Activated naive CD4-positive, alpha-beta T cell treated with Interleukin-2 at 50 U/mL for 16 hours (primary cell): ENCODE data around the gene PTRH2.

ENCODE experiments used
- DNase-seq: peaks from one replicate; pipeline ENCODE4 v3.0.0-alpha.2; 2020

Gene PTRH2

DNA sequence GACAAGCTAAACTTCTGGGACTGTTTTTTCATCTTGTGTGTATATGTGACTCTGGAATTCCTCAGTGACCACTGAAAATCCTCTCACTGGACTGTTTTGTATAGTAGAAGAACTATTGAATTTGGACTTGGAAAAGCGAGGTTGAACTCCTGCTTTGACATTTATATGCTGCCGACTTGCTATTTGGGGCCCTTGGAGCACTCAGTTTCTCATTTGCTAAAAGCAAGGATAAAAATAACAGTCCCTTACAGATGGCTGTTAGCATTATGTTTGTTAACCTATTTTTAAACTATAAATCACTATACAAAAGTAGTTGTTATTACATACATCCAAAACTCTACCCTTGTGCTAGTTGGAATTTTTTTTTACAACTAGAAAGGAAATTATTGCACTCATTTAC is 9.2 kb upstream of the PTRH2 start:
- DNase-seq, result no peak

DNA sequence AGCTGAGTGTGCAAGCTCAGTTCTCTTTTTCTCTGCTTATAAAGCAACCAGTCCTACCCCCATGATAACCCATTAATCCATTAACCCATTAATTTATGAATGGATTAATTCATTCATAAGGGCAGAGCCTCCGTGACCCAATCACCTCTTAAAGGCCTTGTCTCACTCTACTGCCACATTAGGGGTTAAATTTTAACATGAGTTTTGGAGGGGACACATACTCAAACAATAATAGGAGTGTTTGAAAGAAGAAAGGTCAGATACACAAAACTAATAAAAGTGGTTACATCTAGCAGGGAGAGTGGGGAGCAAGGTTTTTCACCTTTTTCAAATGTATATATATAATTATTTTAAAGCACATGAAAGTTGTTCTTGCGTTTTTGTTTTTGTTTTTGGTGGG is 7.0 kb upstream of the PTRH2 start:
- no peak for DNase-seq

GRCh38 chr17:59712862-59713261 is 5.6 kb upstream of the PTRH2 start:
- no peak for DNase-seq

DNA sequence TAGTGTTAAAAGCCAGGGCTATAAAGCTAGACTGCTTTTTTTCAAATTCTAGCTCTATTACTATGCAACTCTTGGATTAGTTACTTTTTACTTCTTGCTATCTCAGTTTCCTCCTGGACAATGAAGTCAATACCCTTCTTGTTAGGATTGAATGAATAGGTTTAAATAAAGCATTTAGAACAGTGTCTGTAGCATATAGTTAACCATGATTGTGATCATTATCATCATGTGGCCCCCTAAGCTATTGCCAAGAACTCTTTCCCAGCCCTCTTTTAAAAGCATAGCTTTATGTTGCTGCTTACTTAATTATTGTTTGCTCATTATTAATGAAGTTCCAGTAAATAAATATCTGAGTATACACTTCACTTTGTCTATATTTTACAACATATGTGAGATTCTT is 4.7 kb upstream of the PTRH2 start:
- no peak for DNase-seq

DNA sequence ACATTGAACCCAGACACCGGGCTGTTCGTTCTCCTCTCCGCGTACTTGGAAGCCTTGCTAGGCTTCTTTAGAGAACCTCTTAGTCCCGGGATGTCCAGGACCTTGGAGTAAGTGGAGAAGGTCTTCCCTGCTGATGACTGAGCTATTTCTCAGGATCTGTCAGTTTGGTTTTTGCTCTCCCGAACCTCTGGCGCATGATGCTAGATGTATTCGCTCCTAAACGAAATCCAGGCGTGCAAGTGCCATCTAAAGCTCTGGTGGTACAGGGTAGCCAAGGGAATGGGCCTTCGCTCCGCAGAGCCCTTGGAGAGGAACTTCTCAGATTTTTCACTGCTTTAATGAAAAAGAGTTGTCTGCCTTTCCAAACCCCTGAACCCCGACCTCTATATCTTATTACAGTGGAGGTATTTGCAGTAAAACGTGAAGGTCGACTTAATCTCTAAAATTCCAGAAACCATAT is 771 bp upstream of the PTRH2 start:
- DNase-seq, result no peak

- no peak for DNase-seq
Observed at GRCh38 chr17:59702304-59702703, 4.9 kb downstream of the PTRH2 start.

- DNase-seq, result no peak
Observed at GRCh38 chr17:59699786-59700185, 7.4 kb downstream of the PTRH2 start.

DNA sequence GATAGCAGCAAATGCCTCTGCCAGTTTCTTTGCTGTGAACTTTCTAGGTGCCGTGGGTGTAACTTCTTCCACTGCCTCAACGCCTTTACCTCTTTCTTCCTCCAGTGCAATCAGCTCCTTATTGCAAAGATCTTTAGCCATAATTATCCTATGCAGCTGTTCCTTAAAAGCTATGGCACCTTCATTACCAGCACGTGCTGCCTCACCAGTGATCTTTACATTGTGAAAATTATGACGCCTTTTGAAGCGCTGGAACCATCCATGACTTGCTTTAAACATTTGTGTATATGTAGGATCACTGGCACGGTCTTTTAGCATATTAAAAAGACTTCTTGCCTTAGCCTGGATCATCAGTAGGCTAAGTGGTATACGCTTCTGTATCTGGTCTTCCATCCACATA is 8.0 kb downstream of the PTRH2 start:
- no peak for DNase-seq

GRCh38 chr17:59698143-59698542 is 9.1 kb downstream of the PTRH2 start:
- no peak for DNase-seq

DNA sequence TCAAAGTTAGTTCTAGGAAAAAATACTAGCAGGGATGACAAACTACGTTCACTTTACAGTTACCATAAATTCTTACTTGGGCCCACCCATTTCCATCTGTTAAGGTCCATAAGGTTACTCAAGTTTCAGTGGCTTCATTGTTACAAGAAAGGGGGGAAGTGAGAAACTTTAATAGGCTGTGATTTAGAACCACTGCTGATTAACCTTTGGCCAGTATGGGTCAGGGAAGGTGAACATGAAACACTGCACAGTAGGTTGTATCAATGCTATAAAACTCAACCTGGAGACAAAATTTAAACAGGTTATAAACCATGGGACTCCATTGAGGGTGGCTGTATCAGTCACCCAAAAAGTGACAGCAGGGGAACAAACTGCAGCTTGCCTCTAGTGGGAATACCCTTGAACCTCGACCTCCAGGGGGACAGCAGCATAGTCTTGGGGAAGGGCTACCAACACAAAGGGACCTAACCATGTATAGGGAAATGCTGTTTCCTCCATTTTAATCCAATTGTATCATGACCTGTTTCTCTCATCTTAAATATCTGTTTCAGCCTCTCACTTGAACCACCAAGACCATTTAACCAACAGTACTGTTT is 10.4 kb downstream of the PTRH2 start:
- DNase-seq, result no peak

DNA sequence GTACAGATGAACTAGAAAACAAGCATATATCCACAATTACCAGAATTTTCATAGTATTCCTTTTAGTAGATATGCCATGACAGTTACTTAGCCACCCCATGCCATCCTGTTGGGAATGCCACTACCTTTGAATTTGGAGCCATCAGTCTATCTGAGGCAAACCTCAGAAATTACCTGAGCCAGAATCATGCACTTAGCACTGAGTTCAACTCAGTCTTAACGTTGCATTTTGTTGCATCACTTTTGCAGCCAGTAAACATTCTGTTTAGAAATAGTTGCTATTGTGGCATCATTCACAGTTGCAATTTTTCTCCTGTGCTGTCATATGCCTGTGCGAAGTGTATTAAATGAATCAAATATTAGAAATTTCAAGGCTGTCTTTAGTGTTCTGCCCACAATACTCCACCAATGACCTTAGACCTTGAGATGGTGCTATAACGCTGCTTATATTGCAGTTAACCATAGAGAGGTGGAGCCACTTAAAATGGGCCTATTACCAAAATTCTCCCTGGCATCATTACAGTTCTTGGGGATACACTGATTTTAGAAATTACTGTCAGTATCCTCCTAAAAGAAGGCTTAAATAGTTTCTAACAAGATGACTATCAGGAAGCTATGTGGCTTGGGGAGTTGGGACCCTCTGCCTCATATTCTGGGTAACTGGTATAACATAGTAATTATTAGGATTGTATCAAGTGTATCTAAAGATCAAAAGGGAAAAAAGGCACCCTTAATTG is 11.1 kb downstream of the PTRH2 start:
- DNase-seq, result no peak

DNA sequence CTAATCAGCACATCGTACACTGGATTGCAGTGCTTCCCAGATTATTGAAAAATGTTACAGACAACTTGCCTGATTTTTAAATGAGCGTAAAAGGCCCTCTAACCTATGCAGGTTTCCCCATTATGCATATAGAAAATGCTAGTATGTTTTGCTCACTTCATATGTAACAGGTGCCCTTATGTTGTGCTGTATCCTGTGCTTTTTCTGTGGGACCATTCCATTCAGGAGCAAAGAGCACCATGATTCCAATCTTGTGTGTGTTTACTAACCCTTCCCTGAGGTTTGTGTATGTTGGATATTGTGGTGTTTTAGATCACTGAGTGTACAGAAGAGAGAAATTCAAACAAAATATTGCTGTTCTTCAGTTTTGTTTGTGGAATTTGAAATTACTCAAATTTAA is 12.9 kb downstream of the PTRH2 start:
- DNase-seq, result no peak

DNA sequence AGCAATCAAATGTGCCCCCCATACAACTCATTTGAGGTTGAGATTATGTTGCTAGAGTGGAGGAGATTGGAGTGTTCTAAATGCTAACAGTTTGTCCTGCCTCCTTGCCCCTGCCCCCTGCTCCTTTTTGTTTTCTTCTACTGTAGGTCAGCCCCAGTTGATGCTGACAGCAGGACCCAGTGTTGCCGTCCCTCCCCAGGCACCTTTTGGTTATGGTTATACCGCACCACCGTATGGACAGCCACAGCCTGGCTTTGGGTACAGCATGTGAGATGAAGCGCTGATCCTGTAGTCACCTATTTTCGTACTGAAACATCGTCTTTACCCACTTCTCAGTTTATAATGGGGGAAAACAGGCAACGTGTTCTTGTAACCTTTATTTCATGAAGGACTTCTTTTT is 13.6 kb downstream of the PTRH2 start:
- no peak for DNase-seq

- no peak for DNase-seq
Observed at GRCh38 chr17:59688496-59688895, 18.7 kb downstream of the PTRH2 start.

- DNase-seq, result no peak
Observed at GRCh38 chr17:59688008-59688407, 19.2 kb downstream of the PTRH2 start.

DNA sequence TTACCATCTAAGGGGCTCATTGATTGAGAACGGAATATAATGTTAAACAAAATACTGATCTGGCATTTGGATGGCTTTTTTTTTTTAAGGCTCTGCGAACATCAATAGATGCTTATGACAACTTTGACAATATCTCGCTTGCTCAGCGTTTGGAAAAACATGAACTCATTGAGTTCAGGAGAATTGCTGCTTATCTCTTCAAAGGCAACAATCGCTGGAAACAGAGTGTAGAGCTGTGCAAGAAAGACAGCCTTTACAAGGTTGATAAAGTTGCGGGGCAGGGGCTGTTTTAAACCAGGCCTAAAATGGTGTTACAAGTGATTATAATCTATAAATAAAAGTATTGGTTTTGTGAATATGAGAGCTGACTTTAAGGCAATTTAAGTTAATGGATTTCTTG is 22.3 kb downstream of the PTRH2 start:
- no peak for DNase-seq

- DNase-seq, result no peak
Observed at GRCh38 chr17:59683283-59683682, 23.9 kb downstream of the PTRH2 start.

DNA sequence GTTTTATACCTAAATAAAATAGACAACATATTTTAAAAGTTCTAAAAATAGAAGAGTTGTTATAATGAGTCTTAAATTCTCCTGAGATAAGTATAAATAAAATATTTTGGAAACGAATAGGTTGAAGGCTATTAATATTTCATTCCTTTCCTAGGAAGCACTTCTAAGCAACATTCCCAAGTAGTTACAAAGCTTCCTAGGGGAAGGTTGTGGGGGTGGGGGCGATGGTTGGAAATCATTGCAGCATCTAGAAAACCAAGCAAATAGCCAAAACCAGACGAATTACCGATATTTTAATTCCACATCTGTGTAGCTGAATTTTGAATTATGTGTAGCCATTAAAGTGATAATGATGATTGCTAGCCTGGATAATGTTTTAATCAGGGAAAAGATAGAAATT is 26.9 kb downstream of the PTRH2 start:
- DNase-seq, result no peak

DNA sequence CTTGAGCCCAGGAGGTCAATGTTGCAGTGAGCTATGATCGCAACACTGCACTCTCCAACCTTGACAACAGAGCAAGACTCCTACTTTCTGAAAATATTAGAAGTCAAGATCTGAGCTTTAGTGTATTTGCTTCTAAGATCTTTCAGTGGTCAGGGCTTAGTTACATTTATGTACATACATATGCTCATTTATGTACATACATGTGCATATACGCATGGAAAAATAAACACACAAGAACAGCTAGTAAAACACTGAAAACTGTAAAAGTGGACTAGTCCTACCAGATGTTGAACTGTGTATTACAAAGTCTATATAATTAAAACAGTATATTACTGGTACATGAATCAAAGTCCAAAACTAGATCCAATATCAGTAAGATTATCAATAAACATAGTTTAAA is 28.3 kb downstream of the PTRH2 start:
- DNase-seq, result no peak

GRCh38 chr17:59676716-59677115 is 30.5 kb downstream of the PTRH2 start:
- DNase-seq, result no peak

DNA sequence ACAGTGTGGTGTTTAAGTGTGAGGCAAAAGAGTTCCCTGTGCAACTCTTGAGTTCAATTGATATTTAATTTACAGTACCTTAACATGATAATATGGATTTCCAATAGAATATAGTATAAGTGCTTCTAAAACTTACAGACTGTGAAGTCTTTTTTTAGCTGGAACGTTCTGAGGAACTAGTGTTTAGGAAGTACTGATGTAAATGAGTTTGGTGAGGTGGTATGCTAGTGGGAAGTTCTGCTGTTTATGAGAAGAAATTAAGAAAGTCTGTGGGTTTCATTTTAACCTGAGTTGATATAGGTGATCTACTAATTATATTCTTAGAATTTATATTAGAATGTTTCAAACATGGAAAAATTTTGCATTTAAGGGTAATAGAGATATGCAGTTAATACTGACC is 32.0 kb downstream of the PTRH2 start:
- no peak for DNase-seq

GRCh38 chr17:59671386-59671785 is 35.8 kb downstream of the PTRH2 start:
- DNase-seq, result no peak

- no peak for DNase-seq
Observed at GRCh38 chr17:59669944-59670343, 37.3 kb downstream of the PTRH2 start.

- no peak for DNase-seq
Observed at GRCh38 chr17:59669411-59669810, 37.8 kb downstream of the PTRH2 start.

GRCh38 chr17:59668816-59669215 is 38.4 kb downstream of the PTRH2 start:
- DNase-seq, result no peak
